CD14-positive monocyte (primary cell): ENCODE results near the gene HBZ. TPM values are rescaled to one million over a fixed set of nuclear protein-coding genes. Genes with fewer than 3 reads are reported as not detected.

ENCODE experiments used
- DNase-seq, 3 donors: peaks; one replicate each; pipeline ENCODE4 v3.0.0-alpha.2; 2011 to 2022
- H2AFZ ChIP-seq: 2 replicates; pipeline ENCODE4 v1.6.0; 2012; ENCODE audit warnings: mild to moderate bottlenecking, low read depth, low read length, inconsistent platforms; ENCODE audit not compliant: insufficient read depth, poor library complexity, severe bottlenecking
- H3K27ac ChIP-seq, 2 donors: 1 replicate in 1 of 2; 2 replicates in 1 of 2; pipeline ENCODE4 v1.5.1; 2012 to 2013; ENCODE audit warnings: low read length in 2 of 2, control low read depth in 1 of 2, inconsistent platforms in 1 of 2, low read depth in 1 of 2, mild to moderate bottlenecking in 1 of 2
- H3K27me3 ChIP-seq, 2 donors: one replicate each; pipeline versions ENCODE4 v1.6.0 to v1.6.1; 2011 to 2013; ENCODE audit warnings: low read length in 2 of 2; ENCODE audit not compliant: control insufficient read depth in 2 of 2, insufficient read depth in 2 of 2
- H3K36me3 ChIP-seq, 2 donors: replicated peaks in 1 of 2; 1 replicate in 1 of 2; 2 replicates in 1 of 2; pipeline versions ENCODE4 v1.5.1 to v1.6.1; 2012 to 2013; ENCODE audit warnings: low read length in 2 of 2, control low read depth in 1 of 2, inconsistent platforms in 1 of 2, mild to moderate bottlenecking in 1 of 2; ENCODE audit not compliant: insufficient read depth in 2 of 2, control insufficient read depth in 1 of 2
- H3K4me1 ChIP-seq, 2 donors: 1 replicate in 1 of 2; 2 replicates in 1 of 2; pipeline versions ENCODE4 v1.5.1 to v1.6.1; 2012 to 2013; ENCODE audit warnings: low read length in 2 of 2, control low read depth in 1 of 2, inconsistent platforms in 1 of 2, mild to moderate bottlenecking in 1 of 2, moderate library complexity in 1 of 2; ENCODE audit not compliant: insufficient read depth in 2 of 2, control insufficient read depth in 1 of 2
- H3K4me2 ChIP-seq: replicated peaks from 2 replicates; pipeline ENCODE3; 2012; ENCODE audit warnings: low read length, moderate library complexity, mild to moderate bottlenecking; ENCODE audit not compliant: poor library complexity, severe bottlenecking; ENCODE audit errors: extremely low read depth
- H3K4me3 ChIP-seq, 3 experiments: fragments of 200-600 bp in 1 of 3; sonication (generic) in 1 of 3; replicated peaks in 1 of 3; 1 replicate in 2 of 3; 2 replicates in 1 of 3; pipeline ENCODE4 v1.5.1; 2011 to 2013; ENCODE audit warnings: low read length in 3 of 3, mild to moderate bottlenecking in 3 of 3, control low read depth in 2 of 3, low read depth in 2 of 3, inconsistent platforms in 1 of 3, moderate library complexity in 1 of 3
- H3K79me2 ChIP-seq: 2 replicates; pipeline ENCODE4 v1.6.0; 2012; ENCODE audit warnings: mild to moderate bottlenecking, control low read depth, inconsistent platforms, low read length, moderate library complexity; ENCODE audit not compliant: insufficient read depth
- H3K9ac ChIP-seq: 2 replicates; pipeline ENCODE4 v1.6.0; 2017; ENCODE audit warnings: low read length, mild to moderate bottlenecking; ENCODE audit not compliant: insufficient read depth, poor library complexity, severe bottlenecking
- H3K9me3 ChIP-seq, 2 donors: replicated peaks in 1 of 2; 1 replicate in 1 of 2; 2 replicates in 1 of 2; pipeline versions ENCODE4 v1.5.1 to v1.6.1; 2012 to 2013; ENCODE audit warnings: low read length in 2 of 2, control low read depth in 1 of 2; ENCODE audit not compliant: control insufficient read depth in 1 of 2, insufficient read depth in 1 of 2
- H4K20me1 ChIP-seq: 2 replicates; pipeline ENCODE4 v1.6.0; 2012; ENCODE audit warnings: mild to moderate bottlenecking, low read length, control low read depth, moderate library complexity; ENCODE audit not compliant: insufficient read depth
- H3K27ac Mint-ChIP-seq, 7 donors: one replicate each; pipeline ENCODE4 v1.8.0; 2020; ENCODE audit warnings: mild to moderate bottlenecking in 7 of 7, mixed read lengths in 7 of 7, moderate library complexity in 6 of 7, inconsistent platforms in 2 of 7
- H3K27me3 Mint-ChIP-seq, 3 donors: one replicate each; pipeline ENCODE4 v1.8.0; 2021 to 2022; ENCODE audit warnings: low read depth in 3 of 3, mild to moderate bottlenecking in 3 of 3, mixed read lengths in 3 of 3, moderate library complexity in 3 of 3, inconsistent platforms in 1 of 3
- H3K36me3 Mint-ChIP-seq, 2 donors: one replicate each; pipeline ENCODE4 v1.8.0; 2020; ENCODE audit warnings: mixed read lengths in 2 of 2, inconsistent platforms in 1 of 2, mild to moderate bottlenecking in 1 of 2
- H3K4me1 Mint-ChIP-seq: one replicate; pipeline ENCODE4 v1.8.0; 2020; ENCODE audit warnings: mild to moderate bottlenecking, mixed read lengths
- H3K4me3 Mint-ChIP-seq, 2 donors: one replicate each; pipeline ENCODE4 v1.8.0; 2020; ENCODE audit warnings: mild to moderate bottlenecking in 2 of 2, mixed read lengths in 2 of 2, moderate library complexity in 1 of 2
- H3K9me3 Mint-ChIP-seq, 7 donors: one replicate each; pipeline ENCODE4 v1.8.0; 2020 to 2022; ENCODE audit warnings: mixed read lengths in 7 of 7, mild to moderate bottlenecking in 6 of 7, moderate library complexity in 6 of 7, inconsistent platforms in 2 of 7
- CTCF ChIP-seq: fragments of 200-600 bp; IDR thresholded peaks from one replicate; pipeline ENCODE4 v1.8.0; 2022; ENCODE audit warnings: antibody characterized with exemption, mild to moderate bottlenecking
- WGBS: methylation state at CpG from one replicate; pipeline ENCODE4 v1.1.5; 2013; ENCODE audit warnings: missing lambda C conversion rate; ENCODE audit not compliant: insufficient coverage; 5-methylcytosine and 5-hydroxymethylcytosine counted together
- intact Hi-C, 2 donors: fragments of 100-400 bp; cut with micrococcal nuclease; formaldehyde crosslinking; loops; one replicate each; pipeline versions ENCODE4 v1.15.0 to v1.15.1; 2023
- polyA plus RNA-seq, 3 donors: library from polyadenylated mRNA; depleted of rRNA in 1 of 3; unstranded in 2 of 3; stranded (reverse) in 1 of 3; fragments of 300-500 nt in 2 of 3; fragments of >200 nt in 1 of 3; fragmentation: Illumina TruSeq in 2 of 3; gene quantifications; 1 replicate in 2 of 3; 2 replicates in 1 of 3; pipeline ENCODE4 v1.2.3, GENCODE V29; 2012 to 2021

The HBZ gene
- polyA plus RNA-seq, 3 donors: not detected

GRCh38 chr16:130533-131173, 21.8 kb upstream of the HBZ start:
- Mint-ChIP-seq H3K9me3 (no peaks in the 10 kb centered on the region), H3K36me3 (peaks cover 10 to 12% of the 10 kb centered on the region in 2 donors), H3K27me3 (no peaks in the 10 kb centered on the region), H3K4me1 (no peaks in the 10 kb centered on the region), H3K27ac (no peak overlapping the region), H3K4me3 (no peak overlapping the region)
- Histone ChIP-seq H3K27me3 (no peaks in the 10 kb centered on the region), H2AFZ (no peak overlapping the region), H3K4me2 (no peak overlapping the region), H3K36me3 (peaks cover 0 to 7% of the 10 kb centered on the region in 2 donors), H3K79me2 (peaks cover 8% of the 10 kb centered on the region), H3K4me3 (no peak overlapping the region), H3K4me1 (no peaks in the 10 kb centered on the region), H4K20me1 (no peaks in the 10 kb centered on the region), H3K9me3 (no peaks in the 10 kb centered on the region), H3K9ac (no peak overlapping the region), H3K27ac (no peak overlapping the region)
- no peak for TF ChIP-seq CTCF
- 100% methylated on average over 3 of the region's 15 CpGs for WGBS
- intact Hi-C loops: no loop called here
- DNase-seq: no peak

GRCh38 chr16:132120-132519, 20.3 kb upstream of the HBZ start:
- peaks cover 8 to 12% of the 10 kb centered on the region in 2 donors for H3K36me3 Mint-ChIP-seq
- no peak overlapping the region for H3K27ac Mint-ChIP-seq
- Histone ChIP-seq H4K20me1 (no peaks in the 10 kb centered on the region), H3K27me3 (no peaks in the 10 kb centered on the region), H3K4me2 (no peak overlapping the region), H2AFZ (no peak overlapping the region), H3K9ac (no peak overlapping the region), H3K4me1 (no peaks in the 10 kb centered on the region), H3K36me3 (peaks cover 0 to 7% of the 10 kb centered on the region in 2 donors), H3K27ac (no peak overlapping the region), H3K9me3 (no peaks in the 10 kb centered on the region), H3K4me3 (no peak overlapping the region), H3K79me2 (peaks cover 11% of the 10 kb centered on the region)
- no peak overlapping the region for H3K4me3 Mint-ChIP-seq
- intact Hi-C loops: no loop called here
- no peak for DNase-seq
- H3K9me3 Mint-ChIP-seq: no peaks in the 10 kb centered on the region
- no peaks in the 10 kb centered on the region for H3K27me3 Mint-ChIP-seq
- H3K4me1 Mint-ChIP-seq: peaks cover 4% of the 10 kb centered on the region
- 92% methylated on average over 4 of the region's 7 CpGs for WGBS
- no peak for TF ChIP-seq CTCF
